ENCODE results near the gene FCHSD2. TPM values are rescaled to one million over a fixed set of nuclear protein-coding genes. Genes with fewer than 3 reads are reported as not detected.
"Not testable (repeated sequence)": the region's sequence is repeated elsewhere in the genome, so short reads cannot be mapped to it uniquely, and the experiment has no call there.

FCHSD2 gene
- polyA plus RNA-seq, 3 donors: 34.3 to 38.3 (median 34.6) TPM

GRCh38 chr11:72793425-72794367, 348.4 kb downstream of the FCHSD2 start, which contains the start of gene STARD10:
STARD10 (minus strand) TSS chr11:72794047; CDS start chr11:72781181, 12,866 bp downstream.
- peak; percentile 97 for DNase-seq

GRCh38 chr11:72793076-72793424, 349.1 kb downstream of the FCHSD2 start:
- no peak for DNase-seq

GRCh38 chr11:72792437-72793021, 349.6 kb downstream of the FCHSD2 start:
- DNase-seq: no peak

GRCh38 chr11:72791228-72791627, 350.9 kb downstream of the FCHSD2 start:
- not testable (repeated sequence) for DNase-seq

GRCh38 chr11:72789493-72790131, 352.5 kb downstream of the FCHSD2 start:
- no peak for DNase-seq

GRCh38 chr11:72788241-72788640, 353.9 kb downstream of the FCHSD2 start:
- no peak for DNase-seq

GRCh38 chr11:72787216-72788104, 354.7 kb downstream of the FCHSD2 start:
- DNase-seq: no peak

Other genes with a start within 250 kb of the FCHSD2 start
- under 1 TPM; 0.84 to 0.93 (median 0.93) TPM for gene P2RY2, start 76.0 kb upstream of the FCHSD2 start, polyA plus RNA-seq (ENCODE audit: insufficient read length in 3 of 3)
- 1 to 10 TPM; 1.2 to 2.0 (median 1.9) TPM for gene P2RY6, start 130.0 kb upstream of the FCHSD2 start, polyA plus RNA-seq (ENCODE audit: insufficient read length in 3 of 3)
- gene ARHGEF17, start 166.0 kb upstream of the FCHSD2 start, polyA plus RNA-seq (ENCODE audit: insufficient read length in 3 of 3): 100 to 1,000 TPM in 2 of 3 donors, 10 to 100 TPM in 1; 91.9 to 121 (median 107) TPM
- 1 to 10 TPM; 2.9 to 5.3 (median 3.7) TPM for gene RELT, start 234.1 kb upstream of the FCHSD2 start, polyA plus RNA-seq (ENCODE audit: insufficient read length in 3 of 3)